ENCODE results near the gene DNAJA4. TPM values are rescaled to one million over a fixed set of nuclear protein-coding genes. Genes with fewer than 3 reads are reported as not detected.

Gene DNAJA4
- total RNA-seq, 4 donors from 2014 or later = 36.9 to 66.8 (median 48.6) TPM

- WGBS, 2 donors = 95 to 96% methylated on average over 5 of the region's 5 CpGs
- H3K4me3 ChIP-seq (ENCODE audit: low read depth, poor library complexity, severe bottlenecking) = no peak overlapping the region
- intact Hi-C loops (cut with DNase I; ENCODE audit: low total_unique reads) = no loop called here
- no peak for DNase-seq (ENCODE audit: low spot score in 2 of 2)
- no peak for TF ChIP-seq POLR2A (IDR thresholded peaks at IDR 0.05)
- TF ChIP-seq CTCF (IDR thresholded peaks at IDR 0.05) = no peak
Observed at GRCh38 chr15:78324144-78324543, 59.8 kb downstream of the DNAJA4 start.

- intact Hi-C loops (cut with DNase I; ENCODE audit: low total_unique reads) = no loop called here
Observed at GRCh38 chr15:78325092-78325843, 60.9 kb downstream of the DNAJA4 start.

GRCh38 chr15:78327466-78327865 lies 63.1 kb downstream of the DNAJA4 start:
- no peak for TF ChIP-seq POLR2A (IDR thresholded peaks at IDR 0.05)
- intact Hi-C loops (cut with DNase I; ENCODE audit: low total_unique reads) = no loop called here
- H3K4me3 ChIP-seq (ENCODE audit: low read depth, poor library complexity, severe bottlenecking) = no peak overlapping the region
- WGBS, 2 donors = 38 to 59% methylated on average over 1 of the region's 1 CpG
- peak in 1 of 2 donors; percentile 47 for DNase-seq (ENCODE audit: low spot score in 2 of 2)

More at GRCh38 chr15:78325092-78325843, 60.9 kb downstream of the DNAJA4 start:
- 57 to 66% methylated on average over 7 of the region's 7 CpGs for WGBS, 2 donors
- DNase-seq (ENCODE audit: low spot score in 2 of 2) = no peak
- TF ChIP-seq CTCF (IDR thresholded peaks at IDR 0.05) (no peak), POLR2A (IDR thresholded peaks at IDR 0.05) (no peak)
- no peak overlapping the region for H3K4me3 ChIP-seq (ENCODE audit: low read depth, poor library complexity, severe bottlenecking)

- TF ChIP-seq CTCF (IDR thresholded peaks at IDR 0.05) (no peak), POLR2A (IDR thresholded peaks at IDR 0.05) (no peak)
- intact Hi-C loops (cut with DNase I; ENCODE audit: low total_unique reads) = no loop called here
- H3K4me3 ChIP-seq (ENCODE audit: low read depth, poor library complexity, severe bottlenecking) = no peak overlapping the region
- WGBS, 2 donors = 49 to 57% methylated on average over 4 of the region's 4 CpGs
- no peak for DNase-seq (ENCODE audit: low spot score in 2 of 2)
Observed at GRCh38 chr15:78329625-78330024, 65.3 kb downstream of the DNAJA4 start.

Other genes with a start within 250 kb of the DNAJA4 start
- gene TBC1D2B, start 186.9 kb upstream of the DNAJA4 start, total RNA-seq = 10 to 100 TPM; 32.4 to 41.7 (median 35.3) TPM
- not detected for gene SH2D7, start 172.0 kb upstream of the DNAJA4 start, total RNA-seq
- 10 to 100 TPM in 2 of 4 donors, 1 to 10 TPM in 2; 6.6 to 16.2 (median 10.9) TPM for gene CIB2, start 133.1 kb upstream of the DNAJA4 start, total RNA-seq
- gene IDH3A, start 115.2 kb upstream of the DNAJA4 start, total RNA-seq = 10 to 100 TPM; 51.0 to 77.2 (median 60.8) TPM
- gene ACSBG1, start 30.0 kb upstream of the DNAJA4 start, total RNA-seq = 100 to 1,000 TPM in 1 of 4 donors, 10 to 100 TPM in 3; 75.9 to 131 (median 92.8) TPM
- gene SKIC8, start 35.0 kb downstream of the DNAJA4 start, total RNA-seq = 10 to 100 TPM; 55.2 to 62.2 (median 59.4) TPM
- 1 to 10 TPM in 2 of 4 donors, under 1 TPM in 1, not detected in 1; 0.84 to 8.9 (median 2.0) TPM for gene CRABP1, start 75.8 kb downstream of the DNAJA4 start, total RNA-seq
- gene IREB2, start 173.7 kb downstream of the DNAJA4 start, total RNA-seq = 10 to 100 TPM; 28.4 to 43.5 (median 30.8) TPM
- 1 to 10 TPM; 2.9 to 5.5 (median 4.1) TPM for gene HYKK, start 243.0 kb downstream of the DNAJA4 start, total RNA-seq

All from lower leg skin (tissue), 4 donors.